Endothelial cell of umbilical vein (primary cell): ENCODE data around the gene PIEZO2. TPM values are rescaled to one million over a fixed set of nuclear protein-coding genes. Genes with fewer than 3 reads are reported as not detected.

Source experiments
- BruUV-seq: library from RNA; stranded (reverse); fragments of 400-500 nt; replicated peaks from 2 replicates; lab custom pipeline; 2021; lab: Mats Ljungman, UMichigan
- CTCF ChIA-PET: fragments of 300-600, 350-600 bp; sonication (Branson Sonifier 250); formaldehyde crosslinking; loops from one replicate; lab custom pipeline; 2021; ENCODE audit warnings: antibody characterized with exemption, inconsistent platforms; lab: Charles Lee
- POLR2A ChIA-PET: fragments of 300-600, 350-600 bp; sonication (Branson Sonifier 250); formaldehyde crosslinking; loops from one replicate; lab custom pipeline; 2021; ENCODE audit warnings: antibody characterized with exemption, inconsistent platforms; lab: Charles Lee
- DNase-seq: peaks from one replicate; pipeline ENCODE4 v3.0.0-alpha.2; 2011; ENCODE audit warnings: low read depth, low spot score
- FAIRE-seq: peaks from 2 replicates; lab custom pipeline; 2011; peaks lifted over from hg19 to GRCh38; lab: Jason Lieb, UNC
- H2AFZ ChIP-seq: 2 replicates; pipeline ENCODE4 v1.6.0; 2012; ENCODE audit warnings: low read depth, low read length, control low read depth, inconsistent platforms
- H3K27ac ChIP-seq: 2 replicates; pipeline ENCODE4 v1.5.1; 2011; ENCODE audit warnings: low read depth, mild to moderate bottlenecking, control low read depth, low read length, moderate library complexity; ENCODE audit not compliant: insufficient read depth
- H3K27me3 ChIP-seq, 2 experiments: 2 replicates each; pipeline versions ENCODE4 v1.6.0 to v1.6.1; 2011; ENCODE audit warnings: low read length in 2 of 2, mixed read lengths in 1 of 2; ENCODE audit not compliant: control insufficient read depth in 2 of 2, insufficient read depth in 2 of 2
- H3K36me3 ChIP-seq, 2 experiments: 2 replicates in 1 of 2; 3 replicates in 1 of 2; pipeline ENCODE4 v1.5.1; 2011; ENCODE audit warnings: low read length in 2 of 2, mild to moderate bottlenecking in 1 of 2, moderate library complexity in 1 of 2; ENCODE audit not compliant: control insufficient read depth in 2 of 2, insufficient read depth in 2 of 2; ENCODE audit errors: extremely low read depth in 1 of 2
- H3K4me1 ChIP-seq: 3 replicates; pipeline ENCODE4 v1.5.1; 2011; ENCODE audit warnings: mild to moderate bottlenecking, low read length; ENCODE audit not compliant: control insufficient read depth, insufficient read depth; ENCODE audit errors: extremely low read depth
- H3K4me2 ChIP-seq: 2 replicates; pipeline ENCODE4 v1.6.1; 2011; ENCODE audit warnings: low read length, control low read depth, mixed read lengths; ENCODE audit not compliant: insufficient read depth
- H3K4me3 ChIP-seq, 3 experiments: fragments of 200-600 bp in 1 of 3; sonication (generic), shearing (Covaris generic) in 1 of 3; replicated peaks in 1 of 3; 2 replicates each; pipeline ENCODE4 v1.5.1; 2011 to 2016; ENCODE audit warnings: control low read depth in 3 of 3, low read length in 3 of 3, mild to moderate bottlenecking in 2 of 3, inconsistent platforms in 1 of 3, low read depth in 1 of 3, moderate library complexity in 1 of 3; ENCODE audit not compliant: insufficient read depth in 1 of 3
- H3K79me2 ChIP-seq: 2 replicates; pipeline ENCODE4 v1.6.0; 2012; ENCODE audit warnings: low read length, inconsistent platforms; ENCODE audit not compliant: control insufficient read depth, insufficient read depth
- H3K9ac ChIP-seq: replicated peaks from 2 replicates; pipeline ENCODE3; 2011; ENCODE audit warnings: low read length, control low read depth; ENCODE audit not compliant: insufficient read depth; ENCODE audit errors: extremely low read depth
- H3K9me1 ChIP-seq: replicated peaks from 3 replicates; pipeline ENCODE4 v1.6.0; 2011; ENCODE audit warnings: mild to moderate bottlenecking, low read length; ENCODE audit not compliant: control insufficient read depth, insufficient read depth; ENCODE audit errors: extremely low read depth
- H3K9me3 ChIP-seq: replicated peaks from 2 replicates; pipeline ENCODE4 v1.5.1; 2012; ENCODE audit warnings: low read length, inconsistent platforms; ENCODE audit not compliant: control insufficient read depth, insufficient read depth
- H4K20me1 ChIP-seq: replicated peaks from 2 replicates; pipeline ENCODE3; 2011; ENCODE audit warnings: mild to moderate bottlenecking, low read length; ENCODE audit not compliant: control insufficient read depth, insufficient read depth; ENCODE audit errors: extremely low read depth
- EZH2 ChIP-seq: IDR thresholded peaks from 2 replicates; pipeline ENCODE4 v1.6.1; 2012; ENCODE audit warnings: borderline replicate concordance, low read depth, mild to moderate bottlenecking, moderate library complexity, low read length, inconsistent platforms; ENCODE audit not compliant: severe bottlenecking
- FOS ChIP-seq: IDR thresholded peaks from 2 replicates; pipeline ENCODE4 v1.6.1; 2011; ENCODE audit warnings: mild to moderate bottlenecking, low read length, moderate library complexity, borderline replicate concordance; ENCODE audit not compliant: insufficient read depth
- GATA2 ChIP-seq: IDR thresholded peaks from 2 replicates; pipeline ENCODE4 v1.7.0; 2011; ENCODE audit warnings: low read depth, mild to moderate bottlenecking, moderate library complexity, mixed read lengths, low read length; ENCODE audit not compliant: insufficient read length, insufficient read depth
- JUN ChIP-seq: IDR thresholded peaks from 2 replicates; pipeline ENCODE4 v1.6.1; 2011; ENCODE audit warnings: borderline replicate concordance, low read depth; ENCODE audit not compliant: insufficient read length, insufficient read depth
- MYC ChIP-seq: IDR thresholded peaks from one replicate; pipeline ENCODE4 v1.6.1; 2011; ENCODE audit warnings: mild to moderate bottlenecking, low read depth, low read length
- POLR2A ChIP-seq: IDR thresholded peaks from 2 replicates; pipeline ENCODE4 v1.6.1; 2012; ENCODE audit warnings: low read depth, mild to moderate bottlenecking, control low read depth, low read length
- POLR2AphosphoS5 ChIP-seq: IDR thresholded peaks from 2 replicates; pipeline ENCODE4 v1.6.1; 2012; ENCODE audit warnings: low read depth, mild to moderate bottlenecking, control low read depth, low read length, moderate library complexity; ENCODE audit not compliant: insufficient read depth
- dilution Hi-C: fragments of 300-500 bp; cut with MboI; formaldehyde crosslinking; loops from one replicate; pipeline ENCODE4 v1.15.0; 2019; ENCODE audit warnings: low sequenced_read_pairs; ENCODE audit not compliant: extremely low pct_ligation_motif_present
- intact Hi-C: fragments of 100-400 bp; cut with micrococcal nuclease; formaldehyde crosslinking; loops from one replicate; pipeline ENCODE4 v1.10.0; 2022
- polyA plus RNA-seq, 4 experiments: library from polyadenylated mRNA; depleted of rRNA in 3 of 4; stranded (reverse) in 3 of 4; unstranded in 1 of 4; fragments of >200 nt; gene quantifications; 2 replicates each; pipeline versions ENCODE4 v1.2.1 to v1.2.3, GENCODE V29; 2011 to 2012; ENCODE audit warnings: missing spikeins in 1 of 4
- total RNA-seq: library from RNA; stranded (reverse); gene quantifications from 2 replicates; pipeline ENCODE4 v1.2.3, GENCODE V29; 2021
- TF ChIP-seq, protein P1 (sequence below): IDR thresholded peaks from 2 replicates; pipeline ENCODE4 v1.6.1; 2011; ENCODE audit not compliant: insufficient read depth, insufficient read length
- TF ChIP-seq, protein P2 (sequence below), 2 donors: IDR thresholded peaks; 1 replicate in 1 of 2; 2 replicates in 1 of 2; pipeline ENCODE4 v1.5.1; 2011; ENCODE audit warnings: low read length in 2 of 2, mild to moderate bottlenecking in 2 of 2, moderate library complexity in 2 of 2, control low read depth in 1 of 2, inconsistent platforms in 1 of 2, low read depth in 1 of 2; ENCODE audit not compliant: insufficient read depth in 1 of 2; ENCODE audit errors: extremely low read depth in 1 of 2

The PIEZO2 gene
- total and polyA plus RNA-seq, 2 donors (not counting 3 experiments of a cell fraction or from before 2014, with no cell fraction given): 1.7 to 11.2 TPM

DNA sequence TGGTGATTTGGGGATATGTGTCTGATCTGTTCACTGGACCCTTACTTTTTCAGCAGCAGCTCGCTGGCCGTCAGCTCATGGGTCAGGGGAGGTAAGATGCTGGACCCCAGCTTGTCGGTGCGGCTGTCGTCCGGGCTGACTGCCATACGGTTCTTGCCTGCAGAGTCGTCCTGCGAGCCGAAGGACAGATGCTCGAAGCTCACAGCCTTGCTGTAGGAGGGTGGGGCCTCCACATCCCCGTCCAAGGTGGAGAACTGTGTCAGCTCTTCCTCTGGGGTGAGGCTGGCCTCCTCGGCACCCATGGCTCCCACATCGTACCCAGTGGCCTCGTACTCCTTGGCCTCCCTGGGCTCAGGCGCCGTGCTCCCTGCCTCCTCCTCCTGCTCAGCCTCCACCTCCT lies 444.1 kb downstream of the PIEZO2 start:
- no peaks in the 10 kb centered on the region for H4K20me1 ChIP-seq
- DNase-seq (no peak), FAIRE-seq (no peak)
- H3K36me3 ChIP-seq: no peaks in the 10 kb centered on the region
- H3K9me3 ChIP-seq: no peaks in the 10 kb centered on the region
- no peak overlapping the region for H2AFZ ChIP-seq
- H3K9ac ChIP-seq: no peak overlapping the region
- H3K4me3 ChIP-seq: no peak overlapping the region
- no peaks in the 10 kb centered on the region for H3K79me2 ChIP-seq
- H3K4me1 ChIP-seq: no peaks in the 10 kb centered on the region
- ChIA-PET POLR2A (no interaction called here), CTCF (no interaction called here)
- no peak overlapping the region for H3K27ac ChIP-seq
- dilution Hi-C loops: no loop called here
- BruUV-seq: no TSS peak
- TF ChIP-seq POLR2AphosphoS5 (no peak), MYC (no peak), GATA2 (no peak), FOS (no peak), JUN (no peak), POLR2A (no peak), EZH2 (no peak)
- TF ChIP-seq, protein P1, sequence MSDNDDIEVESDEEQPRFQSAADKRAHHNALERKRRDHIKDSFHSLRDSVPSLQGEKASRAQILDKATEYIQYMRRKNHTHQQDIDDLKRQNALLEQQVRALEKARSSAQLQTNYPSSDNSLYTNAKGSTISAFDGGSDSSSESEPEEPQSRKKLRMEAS: no peak
- TF ChIP-seq, protein P2, sequence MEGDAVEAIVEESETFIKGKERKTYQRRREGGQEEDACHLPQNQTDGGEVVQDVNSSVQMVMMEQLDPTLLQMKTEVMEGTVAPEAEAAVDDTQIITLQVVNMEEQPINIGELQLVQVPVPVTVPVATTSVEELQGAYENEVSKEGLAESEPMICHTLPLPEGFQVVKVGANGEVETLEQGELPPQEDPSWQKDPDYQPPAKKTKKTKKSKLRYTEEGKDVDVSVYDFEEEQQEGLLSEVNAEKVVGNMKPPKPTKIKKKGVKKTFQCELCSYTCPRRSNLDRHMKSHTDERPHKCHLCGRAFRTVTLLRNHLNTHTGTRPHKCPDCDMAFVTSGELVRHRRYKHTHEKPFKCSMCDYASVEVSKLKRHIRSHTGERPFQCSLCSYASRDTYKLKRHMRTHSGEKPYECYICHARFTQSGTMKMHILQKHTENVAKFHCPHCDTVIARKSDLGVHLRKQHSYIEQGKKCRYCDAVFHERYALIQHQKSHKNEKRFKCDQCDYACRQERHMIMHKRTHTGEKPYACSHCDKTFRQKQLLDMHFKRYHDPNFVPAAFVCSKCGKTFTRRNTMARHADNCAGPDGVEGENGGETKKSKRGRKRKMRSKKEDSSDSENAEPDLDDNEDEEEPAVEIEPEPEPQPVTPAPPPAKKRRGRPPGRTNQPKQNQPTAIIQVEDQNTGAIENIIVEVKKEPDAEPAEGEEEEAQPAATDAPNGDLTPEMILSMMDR (IDR thresholded peaks at IDR 0.05; ENCODE audit: extremely low read depth in 1 of 2, insufficient read depth in 1 of 2, low read depth in 1 of 2, low read length in 2 of 2): no peak
- no peaks in the 10 kb centered on the region for H3K9me1 ChIP-seq
- no peak overlapping the region for H3K4me2 ChIP-seq
- intact Hi-C loops: no loop called here
- no peaks in the 10 kb centered on the region for H3K27me3 ChIP-seq
